ENCODE results near the gene PRAMEF12. TPM values are rescaled to one million over a fixed set of nuclear protein-coding genes. Genes with fewer than 3 reads are reported as not detected.
"Not testable (repeated sequence)": the region's sequence is repeated elsewhere in the genome, so short reads cannot be mapped to it uniquely, and the experiment has no call there.

The PRAMEF12 gene
- polyA plus RNA-seq, 1 donor from 2014 or later: not detected

- no peak for TF ChIP-seq REST (IDR thresholded peaks at IDR 0.05; ENCODE audit: borderline replicate concordance)
Measured at GRCh38 chr1:12778061-12778460, 4.5 kb downstream of the PRAMEF12 start (continued).

- Histone ChIP-seq H3K27ac (ENCODE audit: low read length) (no peak overlapping the region), H3K9ac (ENCODE audit: low read length) (no peak overlapping the region), H3K9me3 (ENCODE audit: low read length) (no peaks in the 10 kb centered on the region), H2AFZ (ENCODE audit: low read depth, low read length) (no peak overlapping the region), H3K27me3 (ENCODE audit: insufficient read depth, low read depth, low read length) (no peaks in the 10 kb centered on the region), H4K20me1 (ENCODE audit: insufficient read depth) (no peaks in the 10 kb centered on the region), H3K79me2 (replicated peaks; ENCODE audit: insufficient read depth, low read length) (no peaks in the 10 kb centered on the region), H3K4me3 (ENCODE audit: low read length) (no peak overlapping the region), H3K4me2 (ENCODE audit: low read length) (no peak overlapping the region), H3K9me2 (ENCODE audit: insufficient read depth, low read length) (no peaks in the 10 kb centered on the region), H3F3A (ENCODE audit: insufficient read depth, low read length, poor library complexity, severe bottlenecking) (no peaks in the 10 kb centered on the region), H3K36me3 (ENCODE audit: insufficient read depth, low read length) (no peaks in the 10 kb centered on the region)
- TF ChIP-seq CTCF (IDR thresholded peaks at IDR 0.05; ENCODE audit: poor library complexity, severe bottlenecking): no peak
- TF ChIP-seq EZH2 (IDR thresholded peaks at IDR 0.05; ENCODE audit: borderline replicate concordance, insufficient read depth, low read length, poor library complexity, severe bottlenecking): no peak
- no peak for TF ChIP-seq REST (IDR thresholded peaks at IDR 0.05; ENCODE audit: borderline replicate concordance)
- TF ChIP-seq EP300 (conservative IDR thresholded peaks at IDR 0.05; ENCODE audit: poor library complexity, severe bottlenecking): no peak
- TF ChIP-seq TAF1 (IDR thresholded peaks at IDR 0.05; ENCODE audit: low read depth): no peak
- no peak for TF ChIP-seq MXI1 (conservative IDR thresholded peaks at IDR 0.05; ENCODE audit: poor library complexity, severe bottlenecking)
- TF ChIP-seq SMC3 (conservative IDR thresholded peaks at IDR 0.05; ENCODE audit: poor library complexity): no peak
- TF ChIP-seq POLR2AphosphoS5 (IDR thresholded peaks at IDR 0.05): no peak
- no peak for TF ChIP-seq RAD21 (conservative IDR thresholded peaks at IDR 0.05)
Measured at GRCh38 chr1:12778907-12779306, 5.4 kb downstream of the PRAMEF12 start.

- H2AFZ ChIP-seq (ENCODE audit: low read depth, low read length); H3K27ac ChIP-seq (ENCODE audit: low read length); H3K79me2 ChIP-seq (replicated peaks; ENCODE audit: insufficient read depth, low read length); H4K20me1 ChIP-seq (ENCODE audit: insufficient read depth); H3K9ac ChIP-seq (ENCODE audit: low read length); H3K27me3 ChIP-seq (ENCODE audit: insufficient read depth, low read depth, low read length); H3K36me3 ChIP-seq (ENCODE audit: insufficient read depth, low read length); H3K9me3 ChIP-seq (ENCODE audit: low read length); H3K4me2 ChIP-seq (ENCODE audit: low read length); H3K4me3 ChIP-seq (ENCODE audit: low read length); H3K9me2 ChIP-seq (ENCODE audit: insufficient read depth, low read length); H3F3A ChIP-seq (ENCODE audit: insufficient read depth, low read length, poor library complexity, severe bottlenecking): not testable (repeated sequence)
Measured at GRCh38 chr1:12781488-12781887, 8.0 kb downstream of the PRAMEF12 start.

GRCh38 chr1:12783783-12784182 lies 10.2 kb downstream of the PRAMEF12 start:
- H3K4me3 ChIP-seq (ENCODE audit: low read length); H3K9ac ChIP-seq (ENCODE audit: low read length): not testable (repeated sequence)

GRCh38 chr1:12784729-12785128 lies 11.2 kb downstream of the PRAMEF12 start:
- not testable (repeated sequence) for H3K27ac ChIP-seq (ENCODE audit: low read length); H4K20me1 ChIP-seq (ENCODE audit: insufficient read depth); H3K27me3 ChIP-seq (ENCODE audit: insufficient read depth, low read depth, low read length); H3K4me3 ChIP-seq (ENCODE audit: low read length); H3K9ac ChIP-seq (ENCODE audit: low read length); H3K36me3 ChIP-seq (ENCODE audit: insufficient read depth, low read length); H3F3A ChIP-seq (ENCODE audit: insufficient read depth, low read length, poor library complexity, severe bottlenecking); H3K9me3 ChIP-seq (ENCODE audit: low read length); H3K9me2 ChIP-seq (ENCODE audit: insufficient read depth, low read length); H2AFZ ChIP-seq (ENCODE audit: low read depth, low read length); H3K4me2 ChIP-seq (ENCODE audit: low read length); H3K79me2 ChIP-seq (replicated peaks; ENCODE audit: insufficient read depth, low read length)

More at GRCh38 chr1:12783783-12784182, 10.2 kb downstream of the PRAMEF12 start:
- not testable (repeated sequence) for H3K9me3 ChIP-seq (ENCODE audit: low read length); H3K27ac ChIP-seq (ENCODE audit: low read length); H3K79me2 ChIP-seq (replicated peaks; ENCODE audit: insufficient read depth, low read length); H3K4me2 ChIP-seq (ENCODE audit: low read length); H4K20me1 ChIP-seq (ENCODE audit: insufficient read depth); H3K36me3 ChIP-seq (ENCODE audit: insufficient read depth, low read length); H3K9me2 ChIP-seq (ENCODE audit: insufficient read depth, low read length); H3K27me3 ChIP-seq (ENCODE audit: insufficient read depth, low read depth, low read length); H3F3A ChIP-seq (ENCODE audit: insufficient read depth, low read length, poor library complexity, severe bottlenecking); H2AFZ ChIP-seq (ENCODE audit: low read depth, low read length)

Data from neural cell (in vitro differentiated cells).